GM21529 (cell line): Measurements from ENCODE around the gene SYT12.

Experiments
- ATAC-seq: cut with Tn5 transposase; IDR thresholded peaks from one replicate; pipeline ENCODE4 v1.9.1; 2021; ENCODE audit not compliant: unreplicated experiment

The SYT12 gene

DNA sequence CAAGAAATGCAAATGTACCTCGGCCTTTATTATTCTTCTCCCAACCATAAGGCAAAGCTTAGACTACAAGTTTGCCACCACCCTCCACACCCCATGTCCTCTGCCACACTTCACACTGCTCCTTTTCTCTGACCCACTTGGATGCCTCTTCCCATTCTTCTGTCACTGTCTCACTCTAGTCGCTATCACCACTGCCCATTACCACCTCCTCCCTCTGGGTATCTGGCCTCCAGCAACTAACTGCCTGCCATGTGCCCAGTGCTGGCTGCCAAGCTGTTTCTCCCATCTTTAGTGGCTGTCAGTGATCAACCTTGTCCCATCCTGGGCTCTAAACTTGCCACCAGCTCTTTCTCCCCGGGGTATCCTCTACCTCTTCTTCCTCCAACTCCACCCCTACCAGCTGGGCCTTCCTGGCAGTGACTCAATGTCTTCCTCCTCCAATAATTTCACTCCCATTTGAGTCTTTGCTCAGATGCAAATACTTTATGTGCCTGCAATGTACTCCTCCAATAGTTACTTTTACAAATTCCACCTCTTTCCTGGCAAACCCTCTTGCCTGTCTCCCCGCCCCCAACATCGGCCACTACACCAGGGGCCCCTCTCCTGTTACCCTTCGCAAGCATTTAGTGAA is 76.0 kb downstream of the SYT12 start:
- ATAC-seq, result no peak

DNA sequence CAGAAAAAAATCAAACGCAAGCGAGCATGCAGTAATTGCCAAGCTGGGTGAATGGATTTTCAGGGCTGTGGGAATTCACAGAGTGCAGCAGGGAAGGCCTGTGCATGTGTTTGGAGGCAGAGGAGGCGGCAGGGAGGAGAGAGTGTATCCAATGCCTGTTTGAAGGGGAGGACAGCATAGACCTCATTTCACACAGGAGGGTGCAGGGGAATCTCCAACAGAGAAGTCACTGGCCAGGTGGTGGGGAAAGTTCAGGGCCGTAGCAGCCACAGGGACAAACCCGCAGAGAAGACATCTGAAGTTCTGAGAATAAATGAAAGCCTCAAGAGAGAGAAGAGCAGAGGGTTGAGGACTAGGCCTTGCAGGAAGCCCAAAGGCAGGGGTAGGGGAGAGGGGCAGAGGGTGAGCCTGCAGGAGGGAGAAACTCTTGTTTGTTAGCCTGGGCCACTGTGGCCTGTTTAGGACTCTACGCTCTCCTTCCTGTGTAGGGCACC is 76.9 kb downstream of the SYT12 start:
- peak; percentile 62 for ATAC-seq
